WTC11 (cell line): ENCODE measurements around the gene NONO. TPM values are rescaled to one million over a fixed set of nuclear protein-coding genes. Genes with fewer than 3 reads are reported as not detected.
A peak's percentile ranks its signal among the peaks of the same experiment; 100 is the strongest.

Experiments used
- ATAC-seq: fragments of 200-7000 bp; cut with Tn5 transposase; 2 replicates; pipeline ENCODE4 v1.10.0; 2021; ENCODE audit warnings: mild to moderate bottlenecking, moderate library complexity
- CTCF ChIA-PET: fragments of 300-600 bp; sonication (Branson Sonifier 250); formaldehyde crosslinking; loops from one replicate; lab custom pipeline; 2021; ENCODE audit warnings: antibody characterized with exemption; lab: Charles Lee
- POLR2A ChIA-PET: fragments of 350-600 bp; sonication (Branson Sonifier 250); formaldehyde crosslinking; loops from one replicate; lab custom pipeline; 2021; ENCODE audit warnings: antibody characterized with exemption; lab: Charles Lee
- DNase-seq: peaks from one replicate; pipeline ENCODE4 v3.0.0; 2021; ENCODE audit warnings: low spot score
- H3K27ac Mint-ChIP-seq: 2 replicates; pipeline ENCODE4 v1.8.0; 2021; ENCODE audit warnings: mixed read lengths
- H3K27me3 Mint-ChIP-seq: 2 replicates; pipeline ENCODE4 v1.8.0; 2021; ENCODE audit warnings: low read depth, mild to moderate bottlenecking, moderate library complexity, mixed read lengths
- H3K36me3 Mint-ChIP-seq: 2 replicates; pipeline ENCODE4 v1.8.0; 2021; ENCODE audit warnings: mixed read lengths
- H3K4me1 Mint-ChIP-seq: 2 replicates; pipeline ENCODE4 v1.8.0; 2022; ENCODE audit warnings: mixed read lengths
- H3K4me3 Mint-ChIP-seq: 2 replicates; pipeline ENCODE4 v1.8.0; 2021; ENCODE audit warnings: mild to moderate bottlenecking, moderate library complexity, mixed read lengths
- H3K9me3 Mint-ChIP-seq: 2 replicates; pipeline ENCODE4 v1.8.0; 2021; ENCODE audit warnings: mixed read lengths
- ATF2 ChIP-seq: sonication (generic); formaldehyde crosslinking; IDR thresholded peaks from 2 replicates; pipeline ENCODE4 v1.8.1; 2022; ENCODE audit warnings: low read depth, missing genetic modification reagents, borderline replicate concordance
- CREB1 ChIP-seq: sonication (generic); formaldehyde crosslinking; IDR thresholded peaks from 2 replicates; pipeline ENCODE4 v1.8.0; 2023; ENCODE audit warnings: mild to moderate bottlenecking, missing genetic modification reagents
- CREM ChIP-seq: sonication (generic); formaldehyde crosslinking; IDR thresholded peaks from 2 replicates; pipeline ENCODE4 v1.8.1; 2022; ENCODE audit warnings: mild to moderate bottlenecking, missing genetic modification reagents, moderate library complexity
- E2F5 ChIP-seq: sonication (generic); formaldehyde crosslinking; IDR thresholded peaks from 2 replicates; pipeline ENCODE4 v1.8.1; 2022; ENCODE audit warnings: mild to moderate bottlenecking, moderate library complexity, missing genetic modification reagents
- MAX ChIP-seq: sonication (generic); formaldehyde crosslinking; IDR thresholded peaks from 2 replicates; pipeline ENCODE4 v1.8.0; 2022; ENCODE audit warnings: mild to moderate bottlenecking, missing genetic modification reagents
- NR3C1 ChIP-seq: sonication (generic); formaldehyde crosslinking; conservative IDR thresholded peaks from 2 replicates; pipeline ENCODE4 v1.8.1; 2023; ENCODE audit warnings: low read depth, mild to moderate bottlenecking, missing genetic modification reagents
- SMAD4 ChIP-seq: sonication (generic); formaldehyde crosslinking; IDR thresholded peaks from 2 replicates; pipeline ENCODE4 v1.8.0; 2022; ENCODE audit warnings: mild to moderate bottlenecking, missing genetic modification reagents
- TEAD1 ChIP-seq: sonication (generic); formaldehyde crosslinking; IDR thresholded peaks from 2 replicates; pipeline ENCODE4 v1.8.0; 2022; ENCODE audit warnings: mild to moderate bottlenecking, missing genetic modification reagents
- ZNF263 ChIP-seq: sonication (generic); formaldehyde crosslinking; IDR thresholded peaks from 2 replicates; pipeline ENCODE4 v1.8.1; 2022; ENCODE audit warnings: low read depth, mild to moderate bottlenecking, moderate library complexity, missing genetic modification reagents
- ZNF425 ChIP-seq: fragments of 250-450 bp; sonication (Bioruptor Pico); conservative IDR thresholded peaks from 2 replicates; pipeline ENCODE4 v1.9.0; 2021; ENCODE audit warnings: mild to moderate bottlenecking
- ZNF671 ChIP-seq: fragments of 250-450 bp; sonication (Bioruptor Pico); IDR thresholded peaks from 2 replicates; pipeline ENCODE4 v1.8.0; 2021; ENCODE audit warnings: mild to moderate bottlenecking
- total RNA-seq: library from RNA; stranded (reverse); gene quantifications from 3 replicates; pipeline ENCODE4 v1.2.3, GENCODE V29; 2021
- TF ChIP-seq, protein P1 (sequence below): sonication (generic); formaldehyde crosslinking; conservative IDR thresholded peaks from 2 replicates; pipeline ENCODE4 v1.8.1; 2022; ENCODE audit warnings: mild to moderate bottlenecking, missing genetic modification reagents
- TF ChIP-seq, protein P2 (sequence below): fragments of 250-450 bp; sonication (Bioruptor Pico); IDR thresholded peaks from 2 replicates; pipeline ENCODE4 v1.9.0; 2021; ENCODE audit warnings: mild to moderate bottlenecking
- TF ChIP-seq, protein P3 (sequence below): sonication (generic); formaldehyde crosslinking; IDR thresholded peaks from 2 replicates; pipeline ENCODE4 v1.8.0; 2022; ENCODE audit warnings: mild to moderate bottlenecking, missing genetic modification reagents
- TF ChIP-seq, protein P4 (sequence below): sonication (generic); formaldehyde crosslinking; IDR thresholded peaks from 2 replicates; pipeline ENCODE4 v1.8.1; 2023; ENCODE audit warnings: mild to moderate bottlenecking, missing genetic modification reagents, moderate library complexity

The NONO gene
- total RNA-seq, 1 experiment from 2014 or later: 706 TPM

DNA sequence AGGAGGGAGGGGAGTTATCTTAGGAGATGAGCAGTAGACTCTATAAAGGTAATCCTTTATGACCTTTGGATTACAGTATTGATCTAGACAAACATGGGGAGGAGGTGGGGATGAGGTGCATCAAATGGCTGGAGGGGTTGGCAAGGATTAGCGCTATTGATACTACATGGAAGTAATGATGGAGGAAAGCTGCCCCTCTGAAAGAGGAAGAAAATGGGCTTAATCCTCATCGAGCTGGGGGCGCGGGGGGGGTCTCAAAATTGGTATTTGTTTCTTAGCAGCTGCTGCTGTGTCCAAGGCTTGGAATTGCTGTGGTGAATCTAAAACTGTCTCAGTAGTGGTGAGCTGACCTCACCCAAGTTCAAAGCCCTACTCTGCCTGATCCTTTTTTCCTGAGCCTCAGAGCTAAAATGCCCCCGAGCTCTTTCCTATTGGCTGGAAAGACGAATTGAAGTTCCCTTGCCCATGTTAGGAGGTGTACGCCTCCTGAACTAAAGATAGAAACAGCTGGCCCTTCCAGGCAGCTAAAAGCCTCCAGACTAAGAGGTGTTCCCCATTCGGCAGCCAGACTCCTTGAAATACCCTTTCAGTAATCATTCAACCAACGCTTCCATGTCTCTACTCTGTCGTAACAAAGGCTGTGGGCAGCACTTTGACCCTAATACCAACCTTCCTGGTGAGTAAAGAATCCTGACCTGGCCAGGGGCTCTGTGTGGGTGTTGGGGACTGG is 17.9 kb downstream of the NONO start, which contains the start of gene ITGB1BP2 (continued):
- 0 out of 2 replicates have a peak, but pooled peaks have one; percentile 22 for TF ChIP-seq ZNF425 (CRISPR knock-in tag)

GRCh38 chrX:71302461-71303213 is 19.2 kb downstream of the NONO start:
- POLR2A ChIA-PET: no interaction called here
- H3K9me3 Mint-ChIP-seq: no peaks in the 10 kb centered on the region
- no peak for DNase-seq

DNA sequence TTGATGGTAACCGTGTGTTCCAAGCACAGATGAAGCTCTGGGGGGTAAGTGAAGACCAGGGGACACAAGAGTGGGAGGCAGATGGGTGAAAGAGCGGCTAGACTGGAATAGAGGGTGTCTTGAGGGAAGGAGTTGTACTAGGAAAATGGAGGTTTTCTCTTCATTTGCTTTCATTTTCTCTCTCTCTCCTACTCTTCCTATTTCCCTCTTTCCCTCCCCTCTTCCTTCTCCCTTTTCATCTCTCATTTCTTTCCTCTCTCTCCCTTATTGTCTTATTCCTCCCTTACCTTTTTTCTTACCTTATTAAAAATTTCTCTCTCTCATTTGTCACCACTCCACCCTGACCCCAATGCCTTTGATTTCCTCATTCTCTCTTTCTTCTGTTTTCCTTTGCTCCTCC is 21.1 kb downstream of the NONO start:
- H3K27ac Mint-ChIP-seq: no peak overlapping the region
- H3K4me3 Mint-ChIP-seq: no peak overlapping the region
- peaks cover 43% of the 10 kb centered on the region for H3K36me3 Mint-ChIP-seq
- no peaks in the 10 kb centered on the region for H3K27me3 Mint-ChIP-seq
- POLR2A ChIA-PET: no interaction called here
- H3K4me1 Mint-ChIP-seq: 0 out of 2 replicates have a peak, but pooled peaks cover 4% of the 10 kb centered on the region
- TF ChIP-seq MAX (CRISPR knock-in tag) (no peak), ZNF671 (CRISPR knock-in tag) (no peak), ATF2 (no peak), TEAD1 (CRISPR knock-in tag) (no peak), SMAD4 (CRISPR knock-in tag) (no peak), NR3C1 (CRISPR knock-in tag) (no peak)
- TF ChIP-seq, protein P1, sequence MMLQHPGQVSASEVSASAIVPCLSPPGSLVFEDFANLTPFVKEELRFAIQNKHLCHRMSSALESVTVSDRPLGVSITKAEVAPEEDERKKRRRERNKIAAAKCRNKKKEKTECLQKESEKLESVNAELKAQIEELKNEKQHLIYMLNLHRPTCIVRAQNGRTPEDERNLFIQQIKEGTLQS (CRISPR knock-in tag): no peak
- TF ChIP-seq, protein P2, sequence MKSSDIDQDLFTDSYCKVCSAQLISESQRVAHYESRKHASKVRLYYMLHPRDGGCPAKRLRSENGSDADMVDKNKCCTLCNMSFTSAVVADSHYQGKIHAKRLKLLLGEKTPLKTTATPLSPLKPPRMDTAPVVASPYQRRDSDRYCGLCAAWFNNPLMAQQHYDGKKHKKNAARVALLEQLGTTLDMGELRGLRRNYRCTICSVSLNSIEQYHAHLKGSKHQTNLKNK (CRISPR knock-in tag): no peak
- TF ChIP-seq, all 79 proteins: peak for 0
- ATAC-seq (no peak), DNase-seq (no peak)
- CTCF ChIA-PET: no interaction called here
- no peaks in the 10 kb centered on the region for H3K9me3 Mint-ChIP-seq

More at GRCh38 chrX:71302461-71303213, 19.2 kb downstream of the NONO start:
- no peak overlapping the region for H3K27ac Mint-ChIP-seq
- TF ChIP-seq E2F5 (CRISPR knock-in tag) (no peak), CREM (CRISPR knock-in tag) (no peak), CREB1 (CRISPR knock-in tag) (no peak), ZNF263 (no peak)
- TF ChIP-seq, protein P3, sequence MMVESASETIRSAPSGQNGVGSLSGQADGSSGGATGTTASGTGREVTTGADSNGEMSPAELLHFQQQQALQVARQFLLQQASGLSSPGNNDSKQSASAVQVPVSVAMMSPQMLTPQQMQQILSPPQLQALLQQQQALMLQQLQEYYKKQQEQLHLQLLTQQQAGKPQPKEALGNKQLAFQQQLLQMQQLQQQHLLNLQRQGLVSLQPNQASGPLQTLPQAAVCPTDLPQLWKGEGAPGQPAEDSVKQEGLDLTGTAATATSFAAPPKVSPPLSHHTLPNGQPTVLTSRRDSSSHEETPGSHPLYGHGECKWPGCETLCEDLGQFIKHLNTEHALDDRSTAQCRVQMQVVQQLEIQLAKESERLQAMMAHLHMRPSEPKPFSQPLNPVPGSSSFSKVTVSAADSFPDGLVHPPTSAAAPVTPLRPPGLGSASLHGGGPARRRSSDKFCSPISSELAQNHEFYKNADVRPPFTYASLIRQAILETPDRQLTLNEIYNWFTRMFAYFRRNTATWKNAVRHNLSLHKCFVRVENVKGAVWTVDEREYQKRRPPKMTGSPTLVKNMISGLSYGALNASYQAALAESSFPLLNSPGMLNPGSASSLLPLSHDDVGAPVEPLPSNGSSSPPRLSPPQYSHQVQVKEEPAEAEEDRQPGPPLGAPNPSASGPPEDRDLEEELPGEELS (CRISPR knock-in tag): no peak
- TF ChIP-seq, protein P4, sequence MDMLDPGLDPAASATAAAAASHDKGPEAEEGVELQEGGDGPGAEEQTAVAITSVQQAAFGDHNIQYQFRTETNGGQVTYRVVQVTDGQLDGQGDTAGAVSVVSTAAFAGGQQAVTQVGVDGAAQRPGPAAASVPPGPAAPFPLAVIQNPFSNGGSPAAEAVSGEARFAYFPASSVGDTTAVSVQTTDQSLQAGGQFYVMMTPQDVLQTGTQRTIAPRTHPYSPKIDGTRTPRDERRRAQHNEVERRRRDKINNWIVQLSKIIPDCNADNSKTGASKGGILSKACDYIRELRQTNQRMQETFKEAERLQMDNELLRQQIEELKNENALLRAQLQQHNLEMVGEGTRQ (CRISPR knock-in tag): no peak
- CTCF ChIA-PET: no interaction called here
- no peak overlapping the region for H3K4me3 Mint-ChIP-seq
- H3K36me3 Mint-ChIP-seq: peaks cover 56% of the 10 kb centered on the region
- no peaks in the 10 kb centered on the region for H3K27me3 Mint-ChIP-seq
- 0 out of 2 replicates have a peak, but pooled peaks cover 4% of the 10 kb centered on the region for H3K4me1 Mint-ChIP-seq
- ATAC-seq: no peak
